GM18517 (cell line): ENCODE data around the gene CADPS2.
"Not testable (repeated sequence)": the region's sequence is repeated elsewhere in the genome, so short reads cannot be mapped to it uniquely, and the experiment has no call there.

Experiments used
- ATAC-seq: cut with Tn5 transposase; IDR thresholded peaks from one replicate; pipeline ENCODE4 v1.9.1; 2021; ENCODE audit warnings: mild to moderate bottlenecking, moderate library complexity; ENCODE audit not compliant: unreplicated experiment

Gene CADPS2

DNA sequence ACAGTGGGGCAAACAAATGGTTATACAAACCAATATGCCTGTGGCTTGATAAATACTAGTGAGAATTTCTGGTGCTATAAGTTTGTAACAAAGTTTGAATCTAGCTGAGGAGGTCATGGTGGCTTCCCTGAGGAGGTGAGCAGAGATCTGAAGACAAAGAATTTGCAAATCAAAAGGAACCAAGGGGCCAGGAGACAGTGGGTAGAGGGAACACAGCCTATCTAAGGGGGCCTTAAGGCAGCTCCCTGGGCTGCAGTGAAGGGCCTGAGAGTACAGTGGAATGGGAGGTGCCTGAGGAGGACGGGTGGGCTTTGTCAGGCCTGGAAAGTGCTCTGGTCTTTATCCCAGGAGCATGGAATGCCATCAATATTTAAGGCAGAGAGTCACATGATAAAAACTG, 209.1 kb downstream of the CADPS2 start:
- ATAC-seq: no peak

DNA sequence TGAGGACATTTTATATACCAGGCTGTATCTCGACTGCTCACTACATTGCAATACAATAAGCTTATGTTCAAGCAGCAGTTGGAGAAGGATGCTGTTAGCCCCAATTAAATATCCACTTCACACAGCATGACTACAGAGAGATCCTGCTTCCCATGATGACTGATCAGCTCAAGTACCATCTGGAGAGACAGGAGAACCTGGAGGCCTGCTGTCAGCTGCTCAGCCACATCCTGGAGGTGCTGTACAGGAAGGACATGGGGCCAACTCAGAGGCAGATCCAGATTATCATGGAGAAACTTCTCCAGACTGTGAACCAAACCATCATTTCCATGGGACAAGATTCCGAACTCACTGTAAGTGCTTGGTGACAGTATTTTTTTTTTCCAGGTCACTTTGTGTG, 209.8 kb downstream of the CADPS2 start:
- ATAC-seq: no peak

DNA sequence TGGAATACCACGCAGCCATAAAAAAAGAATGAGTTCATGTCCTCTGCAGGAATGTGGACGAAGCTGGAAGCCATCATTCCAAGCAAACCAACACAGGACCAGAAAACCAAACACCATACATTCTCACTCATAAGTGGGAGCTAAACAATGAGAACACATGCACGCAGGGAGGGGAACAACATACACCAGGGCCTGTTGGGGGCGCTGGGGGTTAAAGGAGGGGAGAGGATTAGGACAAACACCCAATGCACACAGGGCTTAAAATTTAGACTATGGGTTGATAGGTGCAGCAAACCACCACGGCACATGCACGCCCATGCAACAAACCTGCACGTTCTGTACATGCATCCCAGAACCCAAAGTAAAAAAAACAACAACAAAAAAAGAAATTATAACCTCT, 210.6 kb downstream of the CADPS2 start:
- ATAC-seq: no peak

DNA sequence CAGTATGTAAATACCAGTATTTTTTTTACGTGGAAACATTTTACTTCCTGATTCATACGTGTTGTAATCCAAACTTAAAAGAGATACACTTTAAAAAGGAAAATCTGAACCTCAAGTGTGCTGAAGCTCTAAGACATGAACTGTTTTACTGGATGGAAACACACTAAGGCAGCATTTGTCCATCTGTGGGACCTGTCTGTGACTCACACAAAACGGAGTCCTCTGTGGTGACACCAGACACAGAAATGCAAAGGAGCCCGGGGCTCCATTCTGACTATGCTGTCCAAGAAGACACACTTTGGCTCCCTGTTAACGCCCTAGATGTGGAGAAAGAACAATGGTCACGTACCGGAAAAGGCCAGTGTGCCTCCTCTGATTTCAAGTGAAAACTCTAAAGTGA, 211.2 kb downstream of the CADPS2 start:
- ATAC-seq: no peak

DNA sequence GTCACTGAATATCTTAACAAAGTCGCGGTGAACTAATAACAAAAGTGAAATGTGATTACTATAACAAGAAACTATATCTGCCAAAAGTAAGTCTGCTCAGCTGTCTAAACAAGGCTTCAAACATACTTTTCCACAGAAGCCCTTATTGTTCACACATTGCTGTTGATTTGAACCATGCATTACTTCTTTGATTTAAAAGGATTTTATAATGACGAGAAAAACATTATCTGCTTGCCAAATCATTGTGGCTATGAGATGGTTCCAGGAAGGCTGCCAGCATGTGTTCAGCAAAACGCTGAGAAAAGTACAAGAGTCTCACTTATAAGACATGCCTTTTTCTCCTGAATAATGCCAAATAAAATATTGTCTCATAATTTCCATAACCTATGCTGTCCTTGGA, 211.8 kb downstream of the CADPS2 start:
- ATAC-seq: no peak

DNA sequence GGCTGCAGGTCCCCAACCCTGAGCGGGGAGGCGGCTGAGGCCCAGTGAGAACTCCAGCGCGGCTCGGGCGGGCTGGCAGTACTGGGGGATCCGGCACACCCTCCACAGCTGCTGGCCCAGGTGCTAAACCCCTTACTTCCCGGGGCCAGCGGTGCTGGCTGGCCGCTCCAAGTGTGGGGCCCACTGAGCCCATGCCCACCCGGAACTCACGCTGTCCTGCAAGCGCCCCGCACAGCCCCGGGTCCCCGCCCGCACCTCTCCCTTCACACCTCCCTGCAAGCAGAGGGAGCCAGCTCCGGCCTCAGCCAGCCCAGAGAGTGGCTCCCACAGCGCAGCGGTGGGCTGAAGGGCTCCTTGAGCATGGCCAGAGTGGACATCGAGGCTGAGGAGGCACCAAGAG, 212.3 kb downstream of the CADPS2 start:
- no peak for ATAC-seq

DNA sequence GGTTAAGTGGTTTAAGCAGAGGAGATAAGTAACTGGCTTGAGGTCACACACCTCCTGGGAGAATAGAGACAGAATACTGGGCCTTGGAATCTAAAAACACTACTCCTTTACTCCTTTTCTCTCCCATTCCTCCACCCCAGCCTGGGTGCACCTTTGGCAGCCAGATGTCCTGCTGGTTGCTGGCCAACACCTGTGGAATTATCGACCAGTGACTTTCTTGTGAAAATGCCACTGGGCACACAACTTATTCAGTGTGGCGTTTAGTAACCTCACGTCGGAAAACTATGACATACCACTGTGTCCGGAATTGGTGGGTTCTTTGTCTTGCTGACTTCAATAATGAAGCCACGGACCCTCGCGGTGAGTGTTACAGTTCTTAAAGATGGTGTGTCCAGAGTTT, 213.7 kb downstream of the CADPS2 start:
- no peak for ATAC-seq

DNA sequence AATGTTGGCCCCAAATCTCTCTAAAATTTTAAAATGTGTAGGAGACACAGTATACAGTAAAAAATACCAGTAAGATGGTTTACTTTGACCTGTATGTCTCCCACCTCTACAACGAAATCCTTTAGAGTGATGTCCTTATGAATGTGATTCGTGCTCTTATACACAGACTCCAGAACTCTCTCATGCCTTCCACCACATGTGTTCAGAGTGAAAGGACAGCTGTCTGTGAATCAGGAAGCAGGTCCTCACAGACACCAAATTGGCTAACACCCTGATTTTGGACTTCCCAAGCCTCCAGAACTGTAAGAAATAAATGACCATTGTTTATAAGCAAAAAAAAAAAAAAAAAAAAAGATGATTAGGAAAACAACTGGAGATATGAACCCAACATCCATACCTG, 222.5 kb downstream of the CADPS2 start:
- ATAC-seq: no peak

DNA sequence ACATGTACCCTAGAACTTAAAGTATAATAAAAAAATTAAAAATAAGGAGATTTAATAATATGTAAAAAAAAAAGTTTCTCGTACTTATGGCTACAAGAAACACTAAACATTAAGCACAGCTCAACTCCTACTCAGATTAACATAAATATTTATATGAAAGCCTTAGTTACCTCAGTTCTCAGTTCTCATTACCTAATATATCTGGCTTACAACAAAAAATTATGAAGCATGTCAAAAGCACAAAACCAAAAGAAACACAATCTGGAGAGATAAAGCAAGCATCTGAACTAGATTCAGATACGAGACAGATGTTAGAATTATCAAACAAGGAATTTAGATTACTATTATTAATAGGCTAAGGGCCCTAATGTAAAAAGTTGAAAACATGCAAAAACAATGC, 227.4 kb downstream of the CADPS2 start:
- ATAC-seq: no peak

DNA sequence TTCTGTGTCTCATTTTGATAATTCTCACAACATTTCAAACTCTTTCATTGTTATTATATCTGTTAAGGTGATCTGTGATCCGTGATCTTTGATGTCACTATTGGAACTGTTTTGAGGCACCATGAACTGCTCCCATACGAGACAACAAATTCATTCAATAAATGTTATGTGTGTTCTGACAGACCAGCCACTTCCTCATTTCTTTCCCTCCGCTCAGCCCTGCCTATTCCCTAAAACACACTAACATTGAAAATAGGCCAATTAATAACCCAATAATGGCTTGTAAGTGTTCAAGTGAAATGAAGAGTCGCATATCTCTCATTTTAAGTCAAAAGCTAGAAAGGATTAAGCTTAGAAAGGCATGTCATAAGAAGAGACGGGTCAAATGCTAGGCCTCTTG, 232.6 kb downstream of the CADPS2 start:
- ATAC-seq: no peak

DNA sequence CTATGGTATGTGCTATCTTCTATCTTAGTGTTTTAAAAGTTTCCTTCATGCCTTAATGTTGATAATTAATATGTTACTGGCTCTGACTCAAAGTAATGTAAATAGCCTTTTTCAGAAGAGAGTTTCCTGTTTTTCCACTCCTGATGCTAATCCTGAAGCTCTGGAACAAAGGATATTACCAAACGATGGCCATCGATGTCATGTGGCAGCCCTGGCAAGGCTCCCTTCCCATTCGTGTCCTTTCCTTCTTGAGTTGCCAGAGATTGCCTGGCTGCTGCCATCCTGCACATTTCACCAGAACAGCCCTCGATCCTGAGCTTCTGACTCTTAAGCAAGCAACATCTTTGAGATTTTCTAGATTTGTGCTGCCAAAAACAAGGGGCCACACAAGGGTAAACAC, 233.4 kb downstream of the CADPS2 start:
- no peak for ATAC-seq

DNA sequence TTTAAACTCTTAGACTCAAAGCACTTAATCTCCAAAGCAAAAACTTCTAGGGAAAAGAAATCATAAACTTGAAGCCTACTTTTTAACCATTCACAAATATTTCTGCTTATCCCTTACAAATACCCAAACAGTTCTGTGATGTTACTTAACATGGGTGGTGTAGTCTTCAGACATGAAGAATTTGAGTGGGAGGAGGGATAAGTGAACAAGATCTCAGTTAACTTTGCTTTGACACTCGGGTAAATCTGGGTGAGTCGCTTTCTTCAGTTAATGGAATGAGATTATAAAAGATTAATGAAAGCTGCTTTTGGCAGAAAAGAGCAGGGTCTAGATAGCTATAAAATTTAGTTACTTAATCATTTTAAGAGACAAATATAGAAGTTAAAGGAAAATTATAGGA, 234.8 kb downstream of the CADPS2 start:
- no peak for ATAC-seq

DNA sequence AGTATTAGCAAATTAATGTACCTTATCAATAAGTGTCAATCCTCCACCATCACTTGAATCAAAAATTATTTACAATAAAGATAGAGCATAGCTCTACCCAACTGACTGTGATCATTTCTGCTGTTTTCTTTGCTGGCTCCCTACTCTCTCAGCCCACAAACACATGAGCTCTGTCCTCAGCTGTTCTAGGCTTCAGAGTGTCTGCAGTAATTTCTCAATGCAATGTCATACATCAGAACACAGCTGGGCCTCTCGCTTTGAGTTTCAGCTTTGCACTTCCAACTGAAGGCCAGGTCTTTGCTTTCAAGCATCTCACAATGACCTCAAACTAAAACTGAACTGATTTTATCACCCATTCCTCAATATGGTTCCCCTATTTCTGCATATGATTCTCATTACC, 243.0 kb downstream of the CADPS2 start:
- no peak for ATAC-seq

DNA sequence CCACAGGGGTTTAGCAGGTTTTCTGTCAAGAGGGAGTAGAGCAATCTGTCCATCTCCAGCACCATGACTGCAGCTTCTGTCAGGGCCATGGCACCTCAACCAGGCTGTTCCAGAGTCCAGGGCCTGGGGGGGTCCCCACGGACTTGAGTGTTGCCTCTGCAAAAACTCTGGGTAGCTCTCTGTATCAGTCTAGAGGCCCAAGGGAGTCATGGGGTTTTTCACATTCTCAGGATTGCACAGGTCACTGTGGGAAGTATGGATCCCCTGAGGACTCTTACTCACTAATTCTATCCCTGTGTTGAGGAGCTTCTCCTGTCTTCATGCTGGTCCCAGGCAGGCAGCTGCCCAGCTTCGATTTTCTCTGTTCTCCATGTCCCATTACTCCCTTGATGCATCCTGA, 247.8 kb downstream of the CADPS2 start:
- no peak for ATAC-seq

DNA sequence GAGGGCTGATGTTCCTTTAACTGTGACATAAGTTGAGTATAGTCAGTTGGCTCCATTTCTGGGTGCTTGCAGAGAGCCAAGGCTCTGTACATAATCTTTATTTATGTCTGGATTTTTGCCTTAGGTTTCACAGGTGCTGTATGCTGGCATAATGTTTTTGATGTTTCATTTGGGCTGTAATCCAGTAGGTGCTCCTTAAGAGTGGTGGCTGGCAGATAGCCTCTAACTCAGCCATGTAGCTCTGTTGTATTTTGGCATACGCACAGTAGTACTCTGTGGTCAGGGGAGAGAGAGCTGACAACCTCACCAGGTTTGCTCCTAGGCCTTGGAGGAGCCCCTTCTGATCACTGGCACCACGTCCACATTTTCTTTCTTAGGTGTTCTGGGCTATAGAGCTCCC, 248.5 kb downstream of the CADPS2 start:
- ATAC-seq: no peak

DNA sequence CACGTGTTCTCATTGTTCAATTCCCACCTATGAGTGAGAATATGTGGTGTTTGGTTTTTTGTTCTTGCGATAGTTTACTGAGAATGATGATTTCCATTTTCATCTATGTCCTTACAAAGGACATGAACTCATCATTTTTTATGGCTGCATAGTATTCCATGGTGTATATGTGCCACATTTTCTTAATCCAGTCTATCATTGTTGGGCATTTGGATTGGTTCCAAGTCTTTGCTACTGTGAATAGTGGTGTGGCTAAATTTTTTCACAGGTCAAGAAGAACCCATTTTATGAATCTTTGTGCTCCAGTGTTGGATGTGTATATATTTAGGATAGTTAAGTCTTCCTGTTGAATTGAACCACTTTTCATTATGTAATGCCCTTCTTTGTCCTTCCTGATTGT, 250.8 kb downstream of the CADPS2 start:
- ATAC-seq: not testable (repeated sequence)

DNA sequence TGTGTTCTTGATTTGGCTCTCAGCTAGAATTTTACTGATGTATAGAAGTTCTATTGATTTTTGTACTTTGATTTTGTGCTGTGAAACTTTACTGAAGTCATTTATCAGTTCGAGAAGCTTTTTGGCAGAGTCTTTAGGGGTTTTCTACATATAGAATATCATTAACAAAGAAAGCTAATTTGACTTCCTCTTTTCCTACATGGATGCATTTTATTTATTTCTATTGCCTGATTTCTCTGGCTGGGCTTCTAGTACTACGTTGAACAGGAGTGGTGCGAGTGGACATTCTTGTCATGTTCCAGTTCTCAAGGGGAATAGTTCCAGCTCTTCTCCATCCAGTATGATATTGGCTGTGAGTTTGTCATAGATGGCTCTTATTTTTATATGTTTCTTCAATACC, 252.8 kb downstream of the CADPS2 start:
- no peak for ATAC-seq

DNA sequence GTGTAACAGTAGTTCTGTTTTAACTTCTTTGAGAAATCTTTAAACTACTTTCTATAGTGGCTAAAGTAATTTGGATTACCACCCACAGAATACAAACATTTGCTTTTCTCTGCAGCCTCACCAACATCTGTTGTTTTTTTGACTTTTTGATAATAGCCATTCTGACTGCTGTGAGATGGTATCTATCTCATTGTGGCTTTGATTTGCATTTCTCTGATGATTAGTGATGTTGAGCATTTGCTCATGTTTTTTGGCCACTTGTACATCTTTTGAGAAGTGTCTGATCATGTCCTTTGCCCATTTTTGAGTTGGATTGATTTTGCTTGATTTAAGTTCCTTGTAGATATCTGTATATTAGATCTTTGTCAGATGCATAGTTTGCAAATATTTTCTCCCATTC, 254.0 kb downstream of the CADPS2 start:
- ATAC-seq: no peak

DNA sequence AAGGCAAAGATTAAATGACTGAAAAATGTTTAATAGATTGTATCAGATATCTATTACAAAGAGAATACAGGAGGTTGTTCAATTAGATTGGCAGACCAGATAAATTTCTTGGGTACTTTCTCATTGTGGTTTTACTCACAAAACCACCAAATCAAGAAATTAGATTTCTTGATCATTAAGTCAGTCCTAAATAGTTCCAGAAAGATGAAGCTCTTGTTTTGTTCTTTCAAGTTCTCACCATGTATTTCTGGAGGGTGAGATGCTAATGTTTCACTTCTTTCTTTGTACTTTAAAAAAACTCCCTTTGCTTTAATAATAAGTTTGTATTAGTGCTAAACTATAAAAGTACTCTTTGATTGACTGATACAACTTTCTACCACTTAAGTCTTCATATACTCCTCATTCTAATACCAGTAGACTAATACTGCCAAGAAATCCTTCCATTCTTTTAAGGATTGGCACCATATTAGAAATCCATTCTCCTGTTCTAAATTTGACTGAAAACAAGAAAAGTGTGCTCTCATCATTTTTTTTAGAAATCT, 256.8 kb downstream of the CADPS2 start:
- ATAC-seq: no peak

DNA sequence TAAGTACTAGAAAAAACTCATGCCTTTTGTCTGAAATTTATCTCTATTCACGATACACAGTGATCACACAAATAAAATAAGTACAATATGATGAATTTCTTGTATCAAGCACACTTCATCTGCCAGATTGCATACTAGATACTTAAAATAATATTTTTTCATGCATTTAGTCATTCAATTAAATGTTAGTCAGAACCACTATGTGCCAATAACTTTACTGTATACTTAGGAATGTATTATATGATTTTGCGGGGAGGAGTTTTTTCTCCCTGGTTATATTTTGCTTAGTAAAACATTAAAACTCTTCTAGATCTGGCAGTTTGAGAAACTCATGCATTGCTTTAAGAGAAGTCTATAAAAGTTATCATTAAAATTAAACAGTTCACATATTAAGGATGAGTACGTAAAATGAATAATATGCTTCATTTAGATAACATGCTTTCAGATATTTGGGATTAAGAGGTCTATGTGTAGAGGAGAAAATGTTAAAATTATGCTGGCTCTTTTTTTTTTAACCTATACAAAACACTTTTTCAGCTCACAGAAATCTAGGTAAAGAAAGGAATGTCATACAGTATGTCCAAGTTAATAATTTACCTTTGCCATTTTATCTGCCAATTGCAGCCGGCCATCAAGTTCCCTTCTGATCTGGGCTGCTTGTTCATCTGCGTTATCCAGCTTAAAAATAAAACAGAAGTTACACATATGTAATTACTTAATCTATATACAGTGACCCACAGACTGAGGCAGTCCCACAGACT, 257.4 kb downstream of the CADPS2 start:
- ATAC-seq: no peak

DNA sequence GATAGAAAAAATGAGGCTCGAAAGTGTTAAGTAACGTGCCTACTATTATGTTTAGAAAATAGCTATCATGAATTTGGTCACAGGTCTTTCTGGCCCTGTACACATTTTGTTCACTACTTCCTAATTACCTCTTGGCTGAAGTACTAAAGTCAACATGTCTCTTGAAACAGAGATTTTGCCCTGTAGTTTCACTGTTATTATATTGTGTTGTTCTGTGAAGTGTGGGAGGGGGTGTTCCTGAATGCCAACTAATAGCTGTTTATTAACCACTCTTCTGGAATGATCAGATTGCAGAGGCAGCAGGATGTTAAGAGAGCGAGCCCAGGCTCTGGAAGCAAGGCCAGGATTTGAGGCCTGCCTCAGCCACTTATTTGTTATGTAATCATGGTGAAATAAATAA, 259.5 kb downstream of the CADPS2 start:
- ATAC-seq: no peak

DNA sequence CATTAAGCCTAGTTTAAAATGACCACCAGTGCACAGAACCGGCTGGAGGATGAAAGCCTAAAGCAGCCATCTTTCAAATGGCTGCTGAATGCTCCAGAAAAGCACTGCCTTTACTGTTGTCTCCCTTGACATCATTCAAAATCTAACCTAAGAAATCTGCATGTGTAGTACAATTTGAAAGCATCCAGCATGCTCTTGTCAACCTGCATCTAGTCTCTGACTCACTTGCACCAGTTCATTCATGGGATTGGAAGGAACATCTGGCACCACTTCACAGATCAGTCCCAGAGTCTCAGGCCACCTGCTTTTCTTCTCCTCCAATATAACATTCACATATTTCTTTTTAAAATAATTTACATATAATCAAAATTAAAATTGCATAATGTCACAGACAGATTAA, 263.6 kb downstream of the CADPS2 start:
- no peak for ATAC-seq

DNA sequence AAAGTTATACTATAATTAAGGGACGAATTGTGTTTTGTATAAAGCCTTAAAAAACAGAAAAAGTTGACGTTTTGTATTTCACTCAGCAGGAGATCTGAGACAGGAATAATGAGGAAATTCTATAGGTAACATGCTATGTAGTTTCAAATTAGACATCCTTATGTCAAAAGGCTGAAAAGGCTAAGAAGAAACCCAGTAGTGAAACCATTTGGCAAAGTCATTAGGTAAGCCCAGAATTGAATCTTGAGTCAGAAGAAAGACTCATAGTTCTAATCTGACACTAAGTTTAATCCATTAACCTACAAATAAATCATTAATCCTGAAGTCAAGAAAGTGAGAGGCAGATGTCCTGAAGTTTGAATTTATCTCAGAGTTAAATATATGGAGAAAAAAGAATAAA, 266.6 kb downstream of the CADPS2 start:
- no peak for ATAC-seq
